DOHH2 (cell line): Measurements from ENCODE around the gene SYNDIG1.

Experiments
- CTCF ChIP-seq: fragments of 200-600 bp; sonication (generic); IDR thresholded peaks from one replicate; pipeline ENCODE4 v1.5.1; 2014; ENCODE audit warnings: antibody characterized with exemption, mild to moderate bottlenecking, low read depth, low read length; ENCODE audit not compliant: poor library complexity, severe bottlenecking
- EZH2phosphoT487 ChIP-seq: fragments of 200-600 bp; sonication (generic); IDR thresholded peaks from 2 replicates; pipeline ENCODE4 v1.6.1; 2017; ENCODE audit warnings: borderline replicate concordance, mild to moderate bottlenecking, antibody characterized with exemption, low read length, moderate library complexity, mixed read lengths

GRCh38 chr20:24589815-24590177 is 120.4 kb downstream of the SYNDIG1 start:
- no peak for TF ChIP-seq CTCF
- no peak for TF ChIP-seq EZH2phosphoT487
